ENCODE measurements around the gene NEK11. TPM values are rescaled to one million over a fixed set of nuclear protein-coding genes. Genes with fewer than 3 reads are reported as not detected.

NEK11 gene
- total RNA-seq, 1 experiment from 2014 or later: 9.5 TPM

DNA sequence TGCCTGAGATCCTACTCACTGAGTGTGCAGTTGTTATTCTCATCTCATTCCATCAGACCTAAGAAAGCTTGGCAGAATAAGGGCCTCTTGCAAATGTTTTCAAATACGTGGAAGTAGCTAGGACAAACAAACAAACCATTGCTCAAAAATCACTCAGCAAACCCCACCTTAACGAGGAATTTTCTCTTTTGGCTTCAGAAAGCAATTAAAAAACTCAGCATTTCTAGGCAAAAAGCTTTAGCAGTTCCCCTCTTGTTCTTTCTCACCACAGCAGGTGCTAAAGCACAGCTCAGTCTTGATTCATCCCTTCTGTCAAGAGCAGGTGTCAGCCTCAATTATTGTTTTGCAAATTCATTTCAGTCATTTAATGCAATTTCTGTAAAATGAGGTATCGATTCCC is 296.3 kb downstream of the NEK11 start:
- Histone ChIP-seq H3K4me1 (ENCODE audit: control insufficient read depth, insufficient read depth, low read length) (no peaks in the 10 kb centered on the region), H3K4me3 (ENCODE audit: low read depth in 2 of 2, low read length in 2 of 2) (no peak overlapping the region), H3K36me3 (ENCODE audit: control insufficient read depth, insufficient read depth, low read length) (no peaks in the 10 kb centered on the region), H3K27me3 (ENCODE audit: control insufficient read depth, insufficient read depth, low read length) (no peaks in the 10 kb centered on the region), H3K9me3 (ENCODE audit: control insufficient read depth, insufficient read depth, low read depth, low read length) (no peaks in the 10 kb centered on the region), H3K27ac (ENCODE audit: low read length) (no peak overlapping the region)
- ChIA-PET CTCF (no interaction called here), POLR2A (no interaction called here)
- BruUV-seq (replicated peaks): no TSS peak
- no peak for ATAC-seq
- intact Hi-C loops (cut with micrococcal nuclease; ENCODE audit: unreplicated experiment): no loop called here
- in situ Hi-C loops (cut with HindIII; ENCODE audit: low pct_unique_long_range_greater_than_20kb, low sequenced_read_pairs): no loop called here
- DNase-seq (ENCODE audit: low read depth, low spot score): no peak
- TF ChIP-seq, protein P1, sequence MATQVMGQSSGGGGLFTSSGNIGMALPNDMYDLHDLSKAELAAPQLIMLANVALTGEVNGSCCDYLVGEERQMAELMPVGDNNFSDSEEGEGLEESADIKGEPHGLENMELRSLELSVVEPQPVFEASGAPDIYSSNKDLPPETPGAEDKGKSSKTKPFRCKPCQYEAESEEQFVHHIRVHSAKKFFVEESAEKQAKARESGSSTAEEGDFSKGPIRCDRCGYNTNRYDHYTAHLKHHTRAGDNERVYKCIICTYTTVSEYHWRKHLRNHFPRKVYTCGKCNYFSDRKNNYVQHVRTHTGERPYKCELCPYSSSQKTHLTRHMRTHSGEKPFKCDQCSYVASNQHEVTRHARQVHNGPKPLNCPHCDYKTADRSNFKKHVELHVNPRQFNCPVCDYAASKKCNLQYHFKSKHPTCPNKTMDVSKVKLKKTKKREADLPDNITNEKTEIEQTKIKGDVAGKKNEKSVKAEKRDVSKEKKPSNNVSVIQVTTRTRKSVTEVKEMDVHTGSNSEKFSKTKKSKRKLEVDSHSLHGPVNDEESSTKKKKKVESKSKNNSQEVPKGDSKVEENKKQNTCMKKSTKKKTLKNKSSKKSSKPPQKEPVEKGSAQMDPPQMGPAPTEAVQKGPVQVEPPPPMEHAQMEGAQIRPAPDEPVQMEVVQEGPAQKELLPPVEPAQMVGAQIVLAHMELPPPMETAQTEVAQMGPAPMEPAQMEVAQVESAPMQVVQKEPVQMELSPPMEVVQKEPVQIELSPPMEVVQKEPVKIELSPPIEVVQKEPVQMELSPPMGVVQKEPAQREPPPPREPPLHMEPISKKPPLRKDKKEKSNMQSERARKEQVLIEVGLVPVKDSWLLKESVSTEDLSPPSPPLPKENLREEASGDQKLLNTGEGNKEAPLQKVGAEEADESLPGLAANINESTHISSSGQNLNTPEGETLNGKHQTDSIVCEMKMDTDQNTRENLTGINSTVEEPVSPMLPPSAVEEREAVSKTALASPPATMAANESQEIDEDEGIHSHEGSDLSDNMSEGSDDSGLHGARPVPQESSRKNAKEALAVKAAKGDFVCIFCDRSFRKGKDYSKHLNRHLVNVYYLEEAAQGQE (IDR thresholded peaks at IDR 0.05; ENCODE audit: insufficient read depth in 1 of 2, low read depth in 2 of 2, low read length in 1 of 2): no peak
- TF ChIP-seq, protein P2, sequence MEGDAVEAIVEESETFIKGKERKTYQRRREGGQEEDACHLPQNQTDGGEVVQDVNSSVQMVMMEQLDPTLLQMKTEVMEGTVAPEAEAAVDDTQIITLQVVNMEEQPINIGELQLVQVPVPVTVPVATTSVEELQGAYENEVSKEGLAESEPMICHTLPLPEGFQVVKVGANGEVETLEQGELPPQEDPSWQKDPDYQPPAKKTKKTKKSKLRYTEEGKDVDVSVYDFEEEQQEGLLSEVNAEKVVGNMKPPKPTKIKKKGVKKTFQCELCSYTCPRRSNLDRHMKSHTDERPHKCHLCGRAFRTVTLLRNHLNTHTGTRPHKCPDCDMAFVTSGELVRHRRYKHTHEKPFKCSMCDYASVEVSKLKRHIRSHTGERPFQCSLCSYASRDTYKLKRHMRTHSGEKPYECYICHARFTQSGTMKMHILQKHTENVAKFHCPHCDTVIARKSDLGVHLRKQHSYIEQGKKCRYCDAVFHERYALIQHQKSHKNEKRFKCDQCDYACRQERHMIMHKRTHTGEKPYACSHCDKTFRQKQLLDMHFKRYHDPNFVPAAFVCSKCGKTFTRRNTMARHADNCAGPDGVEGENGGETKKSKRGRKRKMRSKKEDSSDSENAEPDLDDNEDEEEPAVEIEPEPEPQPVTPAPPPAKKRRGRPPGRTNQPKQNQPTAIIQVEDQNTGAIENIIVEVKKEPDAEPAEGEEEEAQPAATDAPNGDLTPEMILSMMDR (IDR thresholded peaks at IDR 0.05): no peak
- TF ChIP-seq TCF7L2 (IDR thresholded peaks at IDR 0.05; ENCODE audit: low read depth, low read length) (no peak), POLR2AphosphoS5 (IDR thresholded peaks at IDR 0.05; ENCODE audit: low read depth, low read length) (no peak), SIN3A (IDR thresholded peaks at IDR 0.05; ENCODE audit: borderline replicate concordance, insufficient read depth, low read depth, low read length) (no peak)

GRCh38 chr3:131323792-131324191 is 297.1 kb downstream of the NEK11 start:
- ChIA-PET CTCF (no interaction called here), POLR2A (no interaction called here)
- TF ChIP-seq, protein P2 (IDR thresholded peaks at IDR 0.05): no peak
- no peak for TF ChIP-seq POLR2AphosphoS5 (IDR thresholded peaks at IDR 0.05; ENCODE audit: low read depth, low read length)
- TF ChIP-seq, protein P1 (IDR thresholded peaks at IDR 0.05; ENCODE audit: insufficient read depth in 1 of 2, low read depth in 2 of 2, low read length in 1 of 2): no peak
- TF ChIP-seq TCF7L2 (IDR thresholded peaks at IDR 0.05; ENCODE audit: low read depth, low read length): no peak
- no peak for TF ChIP-seq SIN3A (IDR thresholded peaks at IDR 0.05; ENCODE audit: borderline replicate concordance, insufficient read depth, low read depth, low read length)
- Histone ChIP-seq H3K4me1 (ENCODE audit: control insufficient read depth, insufficient read depth, low read length) (no peaks in the 10 kb centered on the region), H3K27me3 (ENCODE audit: control insufficient read depth, insufficient read depth, low read length) (no peaks in the 10 kb centered on the region), H3K27ac (ENCODE audit: low read length) (no peak overlapping the region), H3K4me3 (ENCODE audit: low read depth in 2 of 2, low read length in 2 of 2) (no peak overlapping the region), H3K36me3 (ENCODE audit: control insufficient read depth, insufficient read depth, low read length) (no peaks in the 10 kb centered on the region), H3K9me3 (ENCODE audit: control insufficient read depth, insufficient read depth, low read depth, low read length) (no peaks in the 10 kb centered on the region)
- intact Hi-C loops (cut with micrococcal nuclease; ENCODE audit: unreplicated experiment): no loop called here
- BruUV-seq (replicated peaks): no TSS peak
- DNase-seq (ENCODE audit: low read depth, low spot score): no peak
- in situ Hi-C loops (cut with HindIII; ENCODE audit: low pct_unique_long_range_greater_than_20kb, low sequenced_read_pairs): no loop called here
- ATAC-seq: no peak

Measured in Panc1 (cell line).